HFF-Myc (cell line): ENCODE results near the gene NDST3.

Source experiments
- DNase-seq: peaks from one replicate; pipeline ENCODE4 v3.0.0-alpha.2; 2011; ENCODE audit warnings: low read depth; ENCODE audit errors: extremely low read depth
- H3K4me3 ChIP-seq: replicated peaks from 2 replicates; pipeline ENCODE4 v1.5.1; 2011; ENCODE audit warnings: low read depth, mild to moderate bottlenecking, control low read depth, low read length
- TF ChIP-seq, protein P1 (sequence below): IDR thresholded peaks from 2 replicates; pipeline ENCODE4 v1.5.1; 2012; ENCODE audit warnings: mild to moderate bottlenecking, low read depth, low read length, control low read depth; ENCODE audit errors: missing control alignments

The NDST3 gene

DNA sequence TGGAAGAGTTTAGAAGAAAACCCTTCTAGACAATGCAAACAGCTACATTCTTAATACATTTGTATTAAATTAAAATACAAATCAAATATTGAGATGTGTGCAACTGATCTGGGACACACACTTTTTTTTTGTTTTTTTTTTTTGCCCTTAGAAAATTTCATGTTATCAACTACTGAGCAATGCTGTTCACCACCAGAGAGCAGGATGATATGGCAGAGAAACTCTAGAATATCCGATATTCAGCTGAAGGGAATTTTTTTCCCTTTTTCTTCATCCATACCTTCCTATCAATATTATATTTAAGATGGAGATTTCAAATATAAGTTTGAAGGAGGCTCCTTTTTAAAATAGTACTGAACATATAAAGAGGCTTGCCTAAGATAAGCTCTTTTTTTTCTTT is 1.0 kb downstream of the NDST3 start:
- no peak overlapping the region for H3K4me3 ChIP-seq
- DNase-seq = no peak
- TF ChIP-seq, protein P1, sequence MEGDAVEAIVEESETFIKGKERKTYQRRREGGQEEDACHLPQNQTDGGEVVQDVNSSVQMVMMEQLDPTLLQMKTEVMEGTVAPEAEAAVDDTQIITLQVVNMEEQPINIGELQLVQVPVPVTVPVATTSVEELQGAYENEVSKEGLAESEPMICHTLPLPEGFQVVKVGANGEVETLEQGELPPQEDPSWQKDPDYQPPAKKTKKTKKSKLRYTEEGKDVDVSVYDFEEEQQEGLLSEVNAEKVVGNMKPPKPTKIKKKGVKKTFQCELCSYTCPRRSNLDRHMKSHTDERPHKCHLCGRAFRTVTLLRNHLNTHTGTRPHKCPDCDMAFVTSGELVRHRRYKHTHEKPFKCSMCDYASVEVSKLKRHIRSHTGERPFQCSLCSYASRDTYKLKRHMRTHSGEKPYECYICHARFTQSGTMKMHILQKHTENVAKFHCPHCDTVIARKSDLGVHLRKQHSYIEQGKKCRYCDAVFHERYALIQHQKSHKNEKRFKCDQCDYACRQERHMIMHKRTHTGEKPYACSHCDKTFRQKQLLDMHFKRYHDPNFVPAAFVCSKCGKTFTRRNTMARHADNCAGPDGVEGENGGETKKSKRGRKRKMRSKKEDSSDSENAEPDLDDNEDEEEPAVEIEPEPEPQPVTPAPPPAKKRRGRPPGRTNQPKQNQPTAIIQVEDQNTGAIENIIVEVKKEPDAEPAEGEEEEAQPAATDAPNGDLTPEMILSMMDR = no peak

DNA sequence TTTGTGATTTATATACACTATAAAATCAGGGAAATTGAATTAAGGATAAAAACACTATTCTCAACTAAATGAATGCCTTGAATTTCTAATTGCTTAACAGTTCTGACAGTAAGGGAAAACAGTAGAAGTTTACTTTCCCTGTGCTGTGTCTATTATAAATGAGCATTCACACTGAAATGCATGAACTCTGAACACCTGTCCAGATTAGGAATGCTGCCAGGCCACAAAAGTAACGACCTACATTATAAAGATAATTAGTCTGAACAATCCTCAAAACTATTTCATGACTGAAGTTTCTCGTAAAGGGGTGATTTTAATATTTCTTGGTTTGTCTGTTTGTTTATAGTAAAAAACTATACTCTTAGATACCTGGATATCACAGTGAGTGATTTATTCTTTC is 2.0 kb downstream of the NDST3 start:
- H3K4me3 ChIP-seq = no peak overlapping the region
- DNase-seq = no peak
- TF ChIP-seq, protein P1 = no peak

DNA sequence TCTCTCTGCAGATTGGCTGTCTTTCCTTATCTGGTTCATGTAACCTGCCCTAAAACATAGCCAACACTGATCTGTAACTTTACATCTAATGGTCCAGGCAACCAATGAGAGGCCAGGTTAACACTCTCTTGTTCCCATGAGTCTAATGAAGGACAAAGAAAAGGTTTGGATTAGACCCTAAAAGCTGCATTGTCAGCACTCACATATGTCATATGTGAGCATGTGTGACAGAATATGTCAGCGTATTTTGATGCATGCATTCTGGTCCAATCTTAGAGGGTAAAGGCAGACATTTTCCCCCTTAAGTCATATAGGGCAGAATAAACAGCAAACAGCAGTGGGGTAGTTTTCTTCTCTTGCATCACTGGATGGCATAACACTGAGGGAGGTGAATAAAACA is 3.7 kb downstream of the NDST3 start:
- DNase-seq = no peak
- H3K4me3 ChIP-seq = no peak overlapping the region
- TF ChIP-seq, protein P1 = no peak

DNA sequence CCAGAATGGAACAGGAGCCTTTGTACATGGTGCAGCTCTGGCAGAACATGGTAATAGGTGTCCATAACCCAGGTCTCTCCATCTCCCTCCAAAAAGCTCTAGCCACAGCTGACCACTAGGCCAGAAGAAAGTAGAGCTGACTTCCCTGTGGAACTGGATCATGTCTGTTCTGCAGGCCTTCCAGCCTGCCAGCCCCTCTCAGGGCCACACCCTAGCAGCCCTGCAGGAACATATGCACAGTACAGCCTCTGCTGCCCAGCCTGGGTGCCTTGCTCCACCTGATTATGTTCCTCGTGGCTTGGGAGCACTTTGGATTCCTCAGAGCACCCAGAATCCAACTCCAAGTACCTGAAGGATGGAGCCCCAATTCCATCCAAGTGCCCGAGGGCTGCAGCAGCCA is 12.0 kb downstream of the NDST3 start:
- no peak overlapping the region for H3K4me3 ChIP-seq
- DNase-seq = no peak
- TF ChIP-seq, protein P1 = no peak

DNA sequence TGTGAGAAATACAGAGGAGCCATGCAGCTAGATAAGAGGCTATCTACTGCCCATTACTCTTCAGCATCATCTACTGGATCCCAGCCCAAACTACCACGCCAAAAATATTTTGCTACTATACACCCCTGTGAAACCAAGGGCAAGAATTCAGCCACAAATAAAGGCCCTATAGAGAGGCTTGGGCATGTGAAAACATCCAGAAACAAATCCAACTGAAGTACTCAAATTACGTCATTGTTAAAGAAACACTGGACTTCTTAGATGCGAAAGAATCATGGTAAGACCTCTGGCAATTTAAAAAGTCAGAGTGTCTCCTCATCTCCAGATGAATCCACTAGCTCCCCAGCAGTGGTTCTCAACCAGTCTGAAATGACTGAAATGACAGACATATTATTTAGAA is 12.8 kb downstream of the NDST3 start:
- DNase-seq = no peak
- TF ChIP-seq, protein P1 = no peak
- no peak overlapping the region for H3K4me3 ChIP-seq

DNA sequence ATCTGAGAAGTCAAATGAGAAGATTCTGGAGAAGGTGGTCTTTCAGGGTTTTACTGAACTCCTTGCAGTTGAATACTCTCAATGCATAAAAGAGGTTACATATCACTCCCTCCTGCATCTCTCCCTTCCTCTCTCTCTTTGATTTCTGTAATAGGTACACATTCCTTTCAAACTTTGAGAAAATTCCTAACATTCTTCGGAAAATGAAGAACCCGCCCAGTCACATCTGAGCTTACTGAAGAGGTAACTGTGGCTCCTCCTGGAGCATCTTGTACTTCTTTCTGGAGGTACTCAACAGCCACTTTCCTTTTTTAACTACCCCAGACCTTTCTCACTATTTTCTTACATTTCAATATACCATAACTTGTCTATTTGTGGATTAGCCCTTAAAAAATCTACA is 24.7 kb downstream of the NDST3 start:
- TF ChIP-seq, protein P1 = no peak
- no peak for DNase-seq
- H3K4me3 ChIP-seq = no peak overlapping the region

DNA sequence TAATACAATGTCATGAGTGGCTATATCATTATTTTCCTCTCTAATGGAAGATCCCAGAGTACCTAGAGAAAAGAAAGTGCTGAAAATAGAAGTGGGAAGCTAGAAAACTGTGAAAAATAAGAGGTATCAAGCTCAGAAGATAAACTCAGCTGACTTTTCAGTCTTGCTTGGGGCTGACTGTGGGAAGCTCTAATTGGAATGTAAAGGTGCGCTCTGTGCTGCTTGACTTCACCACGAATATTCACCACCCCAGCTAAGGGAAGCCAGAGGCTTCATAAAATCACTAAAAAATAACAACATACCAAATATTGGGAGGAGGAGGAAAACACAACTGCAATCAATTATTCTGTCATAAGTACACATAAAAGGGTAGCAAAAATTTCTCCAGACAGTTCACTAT is 25.1 kb downstream of the NDST3 start:
- DNase-seq = no peak
- TF ChIP-seq, protein P1 = no peak
- H3K4me3 ChIP-seq = no peak overlapping the region
